ENCODE results near the gene SYNJ2BP. TPM values are rescaled to one million over a fixed set of nuclear protein-coding genes. Genes with fewer than 3 reads are reported as not detected.

SYNJ2BP gene
- total and polyA plus RNA-seq, 4 donors, result 8.8 to 27.1 (median 17.2) TPM

DNA sequence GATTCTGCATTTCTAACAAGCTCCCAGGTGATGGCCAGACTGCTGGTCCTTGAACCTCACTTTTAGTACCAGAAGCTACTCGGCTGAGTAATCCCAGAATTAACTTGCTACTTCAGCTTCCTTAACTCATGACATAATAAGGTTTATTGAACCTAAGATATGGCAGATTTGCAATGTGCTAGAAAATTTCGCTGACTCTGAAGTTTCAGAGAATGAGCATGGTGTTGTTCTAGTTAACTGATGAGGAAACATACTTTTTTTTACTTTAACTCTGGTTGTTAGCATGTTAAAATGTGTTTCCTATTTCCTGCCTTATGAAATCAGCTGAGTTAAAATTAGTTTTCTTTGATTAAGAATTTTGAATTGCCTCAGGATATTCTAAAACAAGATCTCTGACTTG, 34.4 kb downstream of the SYNJ2BP start (continued):
- TF ChIP-seq, protein P1, sequence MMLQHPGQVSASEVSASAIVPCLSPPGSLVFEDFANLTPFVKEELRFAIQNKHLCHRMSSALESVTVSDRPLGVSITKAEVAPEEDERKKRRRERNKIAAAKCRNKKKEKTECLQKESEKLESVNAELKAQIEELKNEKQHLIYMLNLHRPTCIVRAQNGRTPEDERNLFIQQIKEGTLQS (IDR thresholded peaks at IDR 0.05), result no peak
- TF ChIP-seq HNF4A (conservative IDR thresholded peaks at IDR 0.05) (no peak), JUND (IDR thresholded peaks at IDR 0.05) (no peak), RAD21 (IDR thresholded peaks at IDR 0.05) (no peak), YY1 (IDR thresholded peaks at IDR 0.05) (no peak), FOXA2 (IDR thresholded peaks at IDR 0.05) (no peak), SP1 (IDR thresholded peaks at IDR 0.05) (no peak), RXRA (IDR thresholded peaks at IDR 0.05) (no peak), HNF4G (IDR thresholded peaks at IDR 0.05) (no peak)

DNA sequence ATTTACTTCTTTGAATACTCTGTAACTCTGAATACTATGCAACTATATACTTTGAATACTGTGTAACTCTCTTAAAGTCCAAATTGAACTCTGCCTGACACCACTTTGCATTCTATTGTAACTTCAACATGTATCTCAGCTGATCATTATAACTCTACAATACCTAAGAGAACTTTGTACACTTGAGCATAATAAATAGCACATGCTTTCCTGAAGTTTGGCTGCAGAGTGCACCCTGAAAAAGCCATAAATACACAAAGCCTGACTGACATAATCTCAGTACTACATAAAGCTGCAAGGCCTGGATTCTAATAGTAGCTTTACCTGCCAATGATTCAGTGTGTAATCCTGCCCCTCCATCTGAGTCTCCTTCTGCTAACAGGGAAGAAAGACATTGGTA, 36.1 kb downstream of the SYNJ2BP start:
- TF ChIP-seq NR2F2 (IDR thresholded peaks at IDR 0.05) (no peak), FOXA2 (IDR thresholded peaks at IDR 0.05) (no peak), YY1 (IDR thresholded peaks at IDR 0.05) (no peak)
- TF ChIP-seq, protein P1 (IDR thresholded peaks at IDR 0.05), result no peak
- H3K4me1 ChIP-seq (ENCODE audit: control insufficient read depth in 4 of 4, insufficient read depth in 4 of 4, low read length in 3 of 4), result no peaks in the 10 kb centered on the region
- DNase-seq (ENCODE audit: low spot score), result no peak
- peaks cover 0 to 20% (median 10%) of the 10 kb centered on the region in 4 donors for H3K36me3 ChIP-seq (ENCODE audit: control insufficient read depth in 4 of 4, insufficient read depth in 3 of 4, low read depth in 1 of 4, low read length in 3 of 4)
- H3K9ac ChIP-seq (ENCODE audit: low read depth in 1 of 2, low read length in 2 of 2), result no peak overlapping the region
- no peaks in the 10 kb centered on the region for H3K9me3 ChIP-seq (ENCODE audit: control insufficient read depth in 4 of 4, low read length in 3 of 4)
- H3K27ac ChIP-seq (ENCODE audit: low read depth in 1 of 2, low read length in 2 of 2), result no peak overlapping the region
- no peaks in the 10 kb centered on the region for H3K27me3 ChIP-seq (ENCODE audit: control insufficient read depth in 4 of 4, insufficient read depth in 4 of 4, low read length in 3 of 4)
- no peak overlapping the region for H3K4me3 ChIP-seq (ENCODE audit: low read depth in 1 of 3, low read length in 3 of 3)

DNA sequence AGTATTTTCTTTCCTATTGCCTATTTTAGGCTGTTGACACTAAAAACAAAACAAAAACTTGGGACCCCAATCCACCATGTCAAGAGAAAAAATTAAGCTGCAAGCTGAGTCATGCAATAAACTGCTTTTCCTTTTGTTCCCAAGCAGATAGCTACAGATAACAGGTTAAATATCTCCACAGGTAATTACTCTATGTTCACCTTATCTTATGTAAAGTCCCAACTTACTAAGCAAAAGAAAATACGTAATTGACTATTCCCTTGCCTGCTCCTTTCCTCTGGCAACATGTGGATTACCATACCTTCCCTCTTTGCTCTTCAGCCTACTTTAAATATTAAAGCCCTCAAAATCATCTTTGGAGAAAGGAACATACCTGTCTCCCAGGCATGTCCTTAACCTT, 38.2 kb downstream of the SYNJ2BP start:
- Histone ChIP-seq H3K9me3 (ENCODE audit: control insufficient read depth in 4 of 4, low read length in 3 of 4) (no peaks in the 10 kb centered on the region), H3K4me3 (ENCODE audit: low read depth in 1 of 3, low read length in 3 of 3) (no peak overlapping the region), H3K27ac (ENCODE audit: low read depth in 1 of 2, low read length in 2 of 2) (no peak overlapping the region), H3K36me3 (ENCODE audit: control insufficient read depth in 4 of 4, insufficient read depth in 3 of 4, low read depth in 1 of 4, low read length in 3 of 4) (peaks cover 0 to 29% (median 17%) of the 10 kb centered on the region in 4 donors), H3K4me1 (ENCODE audit: control insufficient read depth in 4 of 4, insufficient read depth in 4 of 4, low read length in 3 of 4) (no peaks in the 10 kb centered on the region), H3K9ac (ENCODE audit: low read depth in 1 of 2, low read length in 2 of 2) (no peak overlapping the region), H3K27me3 (ENCODE audit: control insufficient read depth in 4 of 4, insufficient read depth in 4 of 4, low read length in 3 of 4) (no peaks in the 10 kb centered on the region)
- DNase-seq (ENCODE audit: low spot score), result no peak
- 88% methylated on average over 1 of the region's 1 CpG for WGBS
- no peak for TF ChIP-seq JUND (IDR thresholded peaks at IDR 0.05)
- no peak for TF ChIP-seq HNF4G (IDR thresholded peaks at IDR 0.05)
- TF ChIP-seq RAD21 (IDR thresholded peaks at IDR 0.05), result no peak
- TF ChIP-seq, protein P2, sequence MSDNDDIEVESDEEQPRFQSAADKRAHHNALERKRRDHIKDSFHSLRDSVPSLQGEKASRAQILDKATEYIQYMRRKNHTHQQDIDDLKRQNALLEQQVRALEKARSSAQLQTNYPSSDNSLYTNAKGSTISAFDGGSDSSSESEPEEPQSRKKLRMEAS (IDR thresholded peaks at IDR 0.05), result no peak
- no peak for TF ChIP-seq NR2F2 (IDR thresholded peaks at IDR 0.05)
- TF ChIP-seq FOXA1 (IDR thresholded peaks at IDR 0.05), result no peak
- TF ChIP-seq, protein P3, sequence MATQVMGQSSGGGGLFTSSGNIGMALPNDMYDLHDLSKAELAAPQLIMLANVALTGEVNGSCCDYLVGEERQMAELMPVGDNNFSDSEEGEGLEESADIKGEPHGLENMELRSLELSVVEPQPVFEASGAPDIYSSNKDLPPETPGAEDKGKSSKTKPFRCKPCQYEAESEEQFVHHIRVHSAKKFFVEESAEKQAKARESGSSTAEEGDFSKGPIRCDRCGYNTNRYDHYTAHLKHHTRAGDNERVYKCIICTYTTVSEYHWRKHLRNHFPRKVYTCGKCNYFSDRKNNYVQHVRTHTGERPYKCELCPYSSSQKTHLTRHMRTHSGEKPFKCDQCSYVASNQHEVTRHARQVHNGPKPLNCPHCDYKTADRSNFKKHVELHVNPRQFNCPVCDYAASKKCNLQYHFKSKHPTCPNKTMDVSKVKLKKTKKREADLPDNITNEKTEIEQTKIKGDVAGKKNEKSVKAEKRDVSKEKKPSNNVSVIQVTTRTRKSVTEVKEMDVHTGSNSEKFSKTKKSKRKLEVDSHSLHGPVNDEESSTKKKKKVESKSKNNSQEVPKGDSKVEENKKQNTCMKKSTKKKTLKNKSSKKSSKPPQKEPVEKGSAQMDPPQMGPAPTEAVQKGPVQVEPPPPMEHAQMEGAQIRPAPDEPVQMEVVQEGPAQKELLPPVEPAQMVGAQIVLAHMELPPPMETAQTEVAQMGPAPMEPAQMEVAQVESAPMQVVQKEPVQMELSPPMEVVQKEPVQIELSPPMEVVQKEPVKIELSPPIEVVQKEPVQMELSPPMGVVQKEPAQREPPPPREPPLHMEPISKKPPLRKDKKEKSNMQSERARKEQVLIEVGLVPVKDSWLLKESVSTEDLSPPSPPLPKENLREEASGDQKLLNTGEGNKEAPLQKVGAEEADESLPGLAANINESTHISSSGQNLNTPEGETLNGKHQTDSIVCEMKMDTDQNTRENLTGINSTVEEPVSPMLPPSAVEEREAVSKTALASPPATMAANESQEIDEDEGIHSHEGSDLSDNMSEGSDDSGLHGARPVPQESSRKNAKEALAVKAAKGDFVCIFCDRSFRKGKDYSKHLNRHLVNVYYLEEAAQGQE (IDR thresholded peaks at IDR 0.05), result no peak
- TF ChIP-seq, protein P4, sequence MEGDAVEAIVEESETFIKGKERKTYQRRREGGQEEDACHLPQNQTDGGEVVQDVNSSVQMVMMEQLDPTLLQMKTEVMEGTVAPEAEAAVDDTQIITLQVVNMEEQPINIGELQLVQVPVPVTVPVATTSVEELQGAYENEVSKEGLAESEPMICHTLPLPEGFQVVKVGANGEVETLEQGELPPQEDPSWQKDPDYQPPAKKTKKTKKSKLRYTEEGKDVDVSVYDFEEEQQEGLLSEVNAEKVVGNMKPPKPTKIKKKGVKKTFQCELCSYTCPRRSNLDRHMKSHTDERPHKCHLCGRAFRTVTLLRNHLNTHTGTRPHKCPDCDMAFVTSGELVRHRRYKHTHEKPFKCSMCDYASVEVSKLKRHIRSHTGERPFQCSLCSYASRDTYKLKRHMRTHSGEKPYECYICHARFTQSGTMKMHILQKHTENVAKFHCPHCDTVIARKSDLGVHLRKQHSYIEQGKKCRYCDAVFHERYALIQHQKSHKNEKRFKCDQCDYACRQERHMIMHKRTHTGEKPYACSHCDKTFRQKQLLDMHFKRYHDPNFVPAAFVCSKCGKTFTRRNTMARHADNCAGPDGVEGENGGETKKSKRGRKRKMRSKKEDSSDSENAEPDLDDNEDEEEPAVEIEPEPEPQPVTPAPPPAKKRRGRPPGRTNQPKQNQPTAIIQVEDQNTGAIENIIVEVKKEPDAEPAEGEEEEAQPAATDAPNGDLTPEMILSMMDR (IDR thresholded peaks at IDR 0.05; ENCODE audit: low read depth, low read length, missing input control), result no peak
- TF ChIP-seq FOXA2 (IDR thresholded peaks at IDR 0.05), result no peak
- TF ChIP-seq, protein P1 (IDR thresholded peaks at IDR 0.05), result no peak
- no peak for TF ChIP-seq GABPA (IDR thresholded peaks at IDR 0.05 in 1 of 2, conservative IDR thresholded peaks at IDR 0.05 in 1 of 2)
- TF ChIP-seq YY1 (IDR thresholded peaks at IDR 0.05), result no peak
- no peak for TF ChIP-seq EGR1 (IDR thresholded peaks at IDR 0.05; ENCODE audit: low read depth in 2 of 2)
- TF ChIP-seq, protein P5, sequence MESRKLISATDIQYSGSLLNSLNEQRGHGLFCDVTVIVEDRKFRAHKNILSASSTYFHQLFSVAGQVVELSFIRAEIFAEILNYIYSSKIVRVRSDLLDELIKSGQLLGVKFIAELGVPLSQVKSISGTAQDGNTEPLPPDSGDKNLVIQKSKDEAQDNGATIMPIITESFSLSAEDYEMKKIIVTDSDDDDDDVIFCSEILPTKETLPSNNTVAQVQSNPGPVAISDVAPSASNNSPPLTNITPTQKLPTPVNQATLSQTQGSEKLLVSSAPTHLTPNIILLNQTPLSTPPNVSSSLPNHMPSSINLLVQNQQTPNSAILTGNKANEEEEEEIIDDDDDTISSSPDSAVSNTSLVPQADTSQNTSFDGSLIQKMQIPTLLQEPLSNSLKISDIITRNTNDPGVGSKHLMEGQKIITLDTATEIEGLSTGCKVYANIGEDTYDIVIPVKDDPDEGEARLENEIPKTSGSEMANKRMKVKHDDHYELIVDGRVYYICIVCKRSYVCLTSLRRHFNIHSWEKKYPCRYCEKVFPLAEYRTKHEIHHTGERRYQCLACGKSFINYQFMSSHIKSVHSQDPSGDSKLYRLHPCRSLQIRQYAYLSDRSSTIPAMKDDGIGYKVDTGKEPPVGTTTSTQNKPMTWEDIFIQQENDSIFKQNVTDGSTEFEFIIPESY (IDR thresholded peaks at IDR 0.05), result no peak

Measured in liver (tissue), 9 donors.